ENCODE results near the gene GRIN2B. TPM values are rescaled to one million over a fixed set of nuclear protein-coding genes. Genes with fewer than 3 reads are reported as not detected.

Gene GRIN2B
- total and polyA plus RNA-seq, 9 of the 15 experiments (the other 6 are each of a cell fraction or from before 2014, with no cell fraction given), result not detected

DNA sequence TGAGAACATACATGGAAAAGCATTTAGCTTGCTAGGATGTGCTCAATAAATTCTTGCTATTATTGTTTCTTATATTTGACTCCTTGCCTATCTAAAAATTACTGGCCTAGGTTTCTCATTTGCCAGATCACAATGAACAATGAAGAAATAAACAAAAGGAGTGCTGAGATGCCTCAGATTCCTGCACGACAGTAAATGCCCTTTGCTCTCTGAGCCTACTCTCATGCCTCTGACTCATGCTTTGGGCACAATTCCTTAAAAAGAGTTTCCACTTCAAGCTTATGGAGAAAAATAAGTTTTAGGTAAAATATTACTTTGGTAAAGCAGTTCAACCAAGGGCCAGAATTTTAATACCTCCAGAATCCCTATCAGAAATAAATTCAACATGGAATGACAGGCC, 30.9 kb downstream of the GRIN2B start:
- H2AFZ ChIP-seq (ENCODE audit: low read depth, low read length), result no peak overlapping the region
- no peaks in the 10 kb centered on the region for H4K20me1 ChIP-seq (replicated peaks; ENCODE audit: control insufficient read depth, insufficient read depth, low read length)
- H3K4me1 ChIP-seq (replicated peaks in 1 of 2; ENCODE audit: control insufficient read depth in 2 of 2, insufficient read depth in 2 of 2, low read length in 2 of 2), result no peaks in the 10 kb centered on the region
- H3K9me3 ChIP-seq (replicated peaks; ENCODE audit: control insufficient read depth, insufficient read depth, low read depth, low read length), result no peaks in the 10 kb centered on the region
- FAIRE-seq (no peak), DNase-seq (ENCODE audit: extremely low read depth in 1 of 4, low spot score in 3 of 4) (no peak), ATAC-seq (no peak)
- 0% methylated on average over 1 of the region's 1 CpG for WGBS (ENCODE audit: insufficient coverage, low coverage, missing lambda C conversion rate)
- no TSS peak for BruUV-seq (replicated peaks)
- POLR2A ChIA-PET, result interaction anchor here (1.4 kb wide), 1 partner anchor 9 kb away, joined by 5 read pairs; no protein-coding TSS in a partner anchor
- no peak overlapping the region for H3K4me3 ChIP-seq
- H3K36me3 ChIP-seq (ENCODE audit: control insufficient read depth, insufficient read depth, low read length), result no peaks in the 10 kb centered on the region
- TF ChIP-seq CHD1 (IDR thresholded peaks at IDR 0.05; ENCODE audit: low read length), result no peak
- TF ChIP-seq ZNF436 (CRISPR knock-in tag; IDR thresholded peaks at IDR 0.05), result no peak
- no peak for TF ChIP-seq SRSF1 (IDR thresholded peaks at IDR 0.05; ENCODE audit: low read depth, low read length)
- no peak for TF ChIP-seq ZNF384 (IDR thresholded peaks at IDR 0.05; ENCODE audit: low read depth, low read length)
- no peak for TF ChIP-seq CCNT2 (IDR thresholded peaks at IDR 0.05; ENCODE audit: borderline replicate concordance, extremely low read depth, insufficient read length, low read depth, low read length)
- no peak for TF ChIP-seq ZNF551 (CRISPR knock-in tag; IDR thresholded peaks at IDR 0.05)
- TF ChIP-seq HNRNPL (IDR thresholded peaks at IDR 0.05; ENCODE audit: low read depth, low read length), result no peak
- TF ChIP-seq, protein P1, sequence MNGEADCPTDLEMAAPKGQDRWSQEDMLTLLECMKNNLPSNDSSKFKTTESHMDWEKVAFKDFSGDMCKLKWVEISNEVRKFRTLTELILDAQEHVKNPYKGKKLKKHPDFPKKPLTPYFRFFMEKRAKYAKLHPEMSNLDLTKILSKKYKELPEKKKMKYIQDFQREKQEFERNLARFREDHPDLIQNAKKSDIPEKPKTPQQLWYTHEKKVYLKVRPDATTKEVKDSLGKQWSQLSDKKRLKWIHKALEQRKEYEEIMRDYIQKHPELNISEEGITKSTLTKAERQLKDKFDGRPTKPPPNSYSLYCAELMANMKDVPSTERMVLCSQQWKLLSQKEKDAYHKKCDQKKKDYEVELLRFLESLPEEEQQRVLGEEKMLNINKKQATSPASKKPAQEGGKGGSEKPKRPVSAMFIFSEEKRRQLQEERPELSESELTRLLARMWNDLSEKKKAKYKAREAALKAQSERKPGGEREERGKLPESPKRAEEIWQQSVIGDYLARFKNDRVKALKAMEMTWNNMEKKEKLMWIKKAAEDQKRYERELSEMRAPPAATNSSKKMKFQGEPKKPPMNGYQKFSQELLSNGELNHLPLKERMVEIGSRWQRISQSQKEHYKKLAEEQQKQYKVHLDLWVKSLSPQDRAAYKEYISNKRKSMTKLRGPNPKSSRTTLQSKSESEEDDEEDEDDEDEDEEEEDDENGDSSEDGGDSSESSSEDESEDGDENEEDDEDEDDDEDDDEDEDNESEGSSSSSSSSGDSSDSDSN (IDR thresholded peaks at IDR 0.05; ENCODE audit: borderline replicate concordance in 1 of 2, low read depth in 2 of 2, low read length in 2 of 2), result no peak
- TF ChIP-seq, protein P2, sequence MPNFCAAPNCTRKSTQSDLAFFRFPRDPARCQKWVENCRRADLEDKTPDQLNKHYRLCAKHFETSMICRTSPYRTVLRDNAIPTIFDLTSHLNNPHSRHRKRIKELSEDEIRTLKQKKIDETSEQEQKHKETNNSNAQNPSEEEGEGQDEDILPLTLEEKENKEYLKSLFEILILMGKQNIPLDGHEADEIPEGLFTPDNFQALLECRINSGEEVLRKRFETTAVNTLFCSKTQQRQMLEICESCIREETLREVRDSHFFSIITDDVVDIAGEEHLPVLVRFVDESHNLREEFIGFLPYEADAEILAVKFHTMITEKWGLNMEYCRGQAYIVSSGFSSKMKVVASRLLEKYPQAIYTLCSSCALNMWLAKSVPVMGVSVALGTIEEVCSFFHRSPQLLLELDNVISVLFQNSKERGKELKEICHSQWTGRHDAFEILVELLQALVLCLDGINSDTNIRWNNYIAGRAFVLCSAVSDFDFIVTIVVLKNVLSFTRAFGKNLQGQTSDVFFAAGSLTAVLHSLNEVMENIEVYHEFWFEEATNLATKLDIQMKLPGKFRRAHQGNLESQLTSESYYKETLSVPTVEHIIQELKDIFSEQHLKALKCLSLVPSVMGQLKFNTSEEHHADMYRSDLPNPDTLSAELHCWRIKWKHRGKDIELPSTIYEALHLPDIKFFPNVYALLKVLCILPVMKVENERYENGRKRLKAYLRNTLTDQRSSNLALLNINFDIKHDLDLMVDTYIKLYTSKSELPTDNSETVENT (CRISPR knock-in tag; IDR thresholded peaks at IDR 0.05), result no peak
- TF ChIP-seq MYNN (IDR thresholded peaks at IDR 0.05), result no peak
- TF ChIP-seq MYNN (CRISPR knock-in tag; IDR thresholded peaks at IDR 0.05), result no peak
- TF ChIP-seq, protein P3, sequence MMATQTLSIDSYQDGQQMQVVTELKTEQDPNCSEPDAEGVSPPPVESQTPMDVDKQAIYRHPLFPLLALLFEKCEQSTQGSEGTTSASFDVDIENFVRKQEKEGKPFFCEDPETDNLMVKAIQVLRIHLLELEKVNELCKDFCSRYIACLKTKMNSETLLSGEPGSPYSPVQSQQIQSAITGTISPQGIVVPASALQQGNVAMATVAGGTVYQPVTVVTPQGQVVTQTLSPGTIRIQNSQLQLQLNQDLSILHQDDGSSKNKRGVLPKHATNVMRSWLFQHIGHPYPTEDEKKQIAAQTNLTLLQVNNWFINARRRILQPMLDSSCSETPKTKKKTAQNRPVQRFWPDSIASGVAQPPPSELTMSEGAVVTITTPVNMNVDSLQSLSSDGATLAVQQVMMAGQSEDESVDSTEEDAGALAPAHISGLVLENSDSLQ (IDR thresholded peaks at IDR 0.05), result no peak
- TF ChIP-seq NEUROD1 (IDR thresholded peaks at IDR 0.05; ENCODE audit: borderline replicate concordance, low read depth, low read length, partially characterized antibody), result no peak
- TF ChIP-seq, protein P4, sequence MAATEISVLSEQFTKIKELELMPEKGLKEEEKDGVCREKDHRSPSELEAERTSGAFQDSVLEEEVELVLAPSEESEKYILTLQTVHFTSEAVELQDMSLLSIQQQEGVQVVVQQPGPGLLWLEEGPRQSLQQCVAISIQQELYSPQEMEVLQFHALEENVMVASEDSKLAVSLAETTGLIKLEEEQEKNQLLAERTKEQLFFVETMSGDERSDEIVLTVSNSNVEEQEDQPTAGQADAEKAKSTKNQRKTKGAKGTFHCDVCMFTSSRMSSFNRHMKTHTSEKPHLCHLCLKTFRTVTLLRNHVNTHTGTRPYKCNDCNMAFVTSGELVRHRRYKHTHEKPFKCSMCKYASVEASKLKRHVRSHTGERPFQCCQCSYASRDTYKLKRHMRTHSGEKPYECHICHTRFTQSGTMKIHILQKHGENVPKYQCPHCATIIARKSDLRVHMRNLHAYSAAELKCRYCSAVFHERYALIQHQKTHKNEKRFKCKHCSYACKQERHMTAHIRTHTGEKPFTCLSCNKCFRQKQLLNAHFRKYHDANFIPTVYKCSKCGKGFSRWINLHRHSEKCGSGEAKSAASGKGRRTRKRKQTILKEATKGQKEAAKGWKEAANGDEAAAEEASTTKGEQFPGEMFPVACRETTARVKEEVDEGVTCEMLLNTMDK (IDR thresholded peaks at IDR 0.05; ENCODE audit: borderline replicate concordance, insufficient read depth, low read depth, low read length, poor library complexity, severe bottlenecking), result no peak
- TF ChIP-seq ZFP1 (CRISPR knock-in tag; IDR thresholded peaks at IDR 0.05), result no peak
- in situ Hi-C loops (cut with MboI), result no loop called here
- H3K4me2 ChIP-seq (ENCODE audit: insufficient read depth, low read length), result no peak overlapping the region
- intact Hi-C loops (cut with micrococcal nuclease), result no loop called here
- H3K9me1 ChIP-seq (ENCODE audit: control insufficient read depth, insufficient read depth, low read length), result peaks cover 2% of the 10 kb centered on the region
- no peaks in the 10 kb centered on the region for H3K27me3 ChIP-seq (ENCODE audit: control insufficient read depth in 2 of 2, insufficient read depth in 2 of 2, low read length in 2 of 2)
- no peak overlapping the region for H3K9ac ChIP-seq (ENCODE audit: insufficient read depth in 1 of 2, low read depth in 2 of 2, low read length in 2 of 2)
- H3K79me2 ChIP-seq (ENCODE audit: control insufficient read depth, insufficient read depth, low read length), result no peaks in the 10 kb centered on the region
- H3K27ac ChIP-seq (ENCODE audit: extremely low read depth, low read depth, low read length), result no peak overlapping the region
- CTCF ChIA-PET (ENCODE audit: low intra/inter-chr PET ratio), result no interaction called here
